A549 treated with CpdA at 1 μM for 4 hours (cell line): ENCODE data around the gene ARHGEF26. TPM values are rescaled to one million over a fixed set of nuclear protein-coding genes. Genes with fewer than 3 reads are reported as not detected.

ENCODE experiments used
- total RNA-seq: library from RNA; stranded (reverse); fragments of 200-300 nt; extraction: Qiagen RNA extraction; gene quantifications from 5 replicates; pipeline ENCODE4 v1.2.3, GENCODE V29; 2022; ENCODE audit warnings: low read depth

The ARHGEF26 gene, protein sequence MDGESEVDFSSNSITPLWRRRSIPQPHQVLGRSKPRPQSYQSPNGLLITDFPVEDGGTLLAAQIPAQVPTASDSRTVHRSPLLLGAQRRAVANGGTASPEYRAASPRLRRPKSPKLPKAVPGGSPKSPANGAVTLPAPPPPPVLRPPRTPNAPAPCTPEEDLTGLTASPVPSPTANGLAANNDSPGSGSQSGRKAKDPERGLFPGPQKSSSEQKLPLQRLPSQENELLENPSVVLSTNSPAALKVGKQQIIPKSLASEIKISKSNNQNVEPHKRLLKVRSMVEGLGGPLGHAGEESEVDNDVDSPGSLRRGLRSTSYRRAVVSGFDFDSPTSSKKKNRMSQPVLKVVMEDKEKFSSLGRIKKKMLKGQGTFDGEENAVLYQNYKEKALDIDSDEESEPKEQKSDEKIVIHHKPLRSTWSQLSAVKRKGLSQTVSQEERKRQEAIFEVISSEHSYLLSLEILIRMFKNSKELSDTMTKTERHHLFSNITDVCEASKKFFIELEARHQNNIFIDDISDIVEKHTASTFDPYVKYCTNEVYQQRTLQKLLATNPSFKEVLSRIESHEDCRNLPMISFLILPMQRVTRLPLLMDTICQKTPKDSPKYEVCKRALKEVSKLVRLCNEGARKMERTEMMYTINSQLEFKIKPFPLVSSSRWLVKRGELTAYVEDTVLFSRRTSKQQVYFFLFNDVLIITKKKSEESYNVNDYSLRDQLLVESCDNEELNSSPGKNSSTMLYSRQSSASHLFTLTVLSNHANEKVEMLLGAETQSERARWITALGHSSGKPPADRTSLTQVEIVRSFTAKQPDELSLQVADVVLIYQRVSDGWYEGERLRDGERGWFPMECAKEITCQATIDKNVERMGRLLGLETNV
- total RNA-seq, result 5.2 to 8.5 TPM (median 5.9 TPM) in 5 replicates

DNA sequence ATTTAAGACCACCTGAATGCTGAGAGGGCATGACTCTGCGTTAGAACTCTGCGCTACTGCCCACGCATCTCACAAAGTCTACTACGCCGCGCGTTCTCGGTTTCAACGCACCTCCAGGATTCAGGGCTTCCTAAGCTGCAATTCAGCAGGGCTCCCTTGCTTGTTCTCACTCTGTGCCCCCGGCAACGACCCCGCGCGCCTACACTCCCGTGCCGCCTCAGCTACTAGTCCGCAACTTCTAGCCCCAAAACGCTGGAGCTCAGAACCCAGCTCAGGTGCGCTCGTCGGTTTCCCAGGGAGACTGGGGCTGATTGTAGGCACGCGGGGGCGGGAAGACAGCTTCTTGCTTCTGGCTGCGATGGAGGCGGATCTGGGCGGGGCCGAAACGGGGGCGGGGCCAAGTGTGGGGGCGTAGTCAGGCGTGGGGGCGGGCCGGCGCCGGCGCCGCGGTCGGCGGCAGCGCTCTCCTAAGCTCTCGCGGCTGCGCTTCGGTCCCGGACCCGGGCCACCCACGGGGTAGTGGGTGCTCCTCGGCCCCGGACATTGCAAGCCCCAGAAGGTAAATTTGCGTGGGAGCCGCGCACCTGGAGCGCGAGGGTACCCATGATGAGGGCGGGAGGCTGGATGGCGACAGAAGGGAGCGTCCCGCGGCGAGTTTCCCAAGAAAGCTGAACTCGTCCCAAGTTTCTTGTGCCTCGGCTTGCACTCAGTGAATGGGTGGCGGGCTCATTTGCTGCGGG, at the start of gene ARHGEF26:
ARHGEF26 (plus strand) TSS at position 430 of the 740 bp plus-strand sequence. CDS start 603 bp downstream, outside the sequence.

Other genes starting within 250 kb of the ARHGEF26 start
- gene DHX36, start 203.1 kb downstream of the ARHGEF26 start, total RNA-seq, result 59.3 to 76.6 TPM (median 63.4 TPM) in 5 replicates